Sigmoid colon (tissue), 7 donors: ENCODE measurements around the gene USO1. TPM values are rescaled to one million over a fixed set of nuclear protein-coding genes. Genes with fewer than 3 reads are reported as not detected.

Experiments
- DNase-seq: peaks from one replicate; pipeline ENCODE4 v3.0.0-alpha.2; 2019
- H3K27ac ChIP-seq, 4 donors: fragments of 200-600 bp; sonication (generic); one replicate each; pipeline ENCODE4 v1.5.1; 2016 to 2019; ENCODE audit warnings: mild to moderate bottlenecking in 1 of 4
- H3K27me3 ChIP-seq, 3 donors: fragments of 200-600 bp; sonication (generic); one replicate each; pipeline ENCODE4 v1.5.1; 2019; ENCODE audit warnings: mild to moderate bottlenecking in 1 of 3
- H3K36me3 ChIP-seq, 4 donors: fragments of 200-600 bp; sonication (generic); one replicate each; pipeline ENCODE4 v1.5.1; 2016 to 2019
- H3K4me1 ChIP-seq, 4 donors: fragments of 200-600 bp; sonication (generic); one replicate each; pipeline ENCODE4 v1.5.1; 2017 to 2019
- H3K4me3 ChIP-seq, 4 donors: fragments of 200-600 bp; sonication (generic); one replicate each; pipeline ENCODE4 v1.5.1; 2017 to 2019; ENCODE audit warnings: mild to moderate bottlenecking in 2 of 4, moderate library complexity in 1 of 4
- H3K9me3 ChIP-seq, 4 donors: fragments of 200-600 bp in 3 of 4; sonication (generic) in 3 of 4; one replicate each; pipeline versions ENCODE4 v1.5.1 to v1.6.1; 2013 to 2019
- EP300 ChIP-seq, 4 donors: sonication (generic); formaldehyde crosslinking; IDR thresholded peaks; one replicate each; pipeline ENCODE4 v1.6.1; 2017; ENCODE audit warnings: antibody characterized with exemption in 4 of 4
- POLR2A ChIP-seq, 2 donors: fragments of 450-650 bp; IDR thresholded peaks; one replicate each; pipeline ENCODE4 v1.6.1; 2016; ENCODE audit warnings: antibody characterized with exemption in 2 of 2, mild to moderate bottlenecking in 2 of 2, moderate library complexity in 2 of 2
- POLR2AphosphoS5 ChIP-seq, 4 donors: sonication (generic); formaldehyde crosslinking; IDR thresholded peaks; one replicate each; pipeline ENCODE4 v1.6.1; 2017; ENCODE audit warnings: antibody characterized with exemption in 4 of 4
- WGBS, 2 donors: extraction: QIAGEN DNeasy Blood & Tissue Kit; methylation state at CpG; one replicate each; pipeline ENCODE4 v1.1.7; 2013; 5-methylcytosine and 5-hydroxymethylcytosine counted together
- intact Hi-C: fragments of 100-400 bp; cut with DNase I; formaldehyde crosslinking; loops from one replicate; pipeline ENCODE4 v1.15.1; 2023
- polyA plus RNA-seq, 3 donors: library from polyadenylated mRNA; stranded (reverse); fragments of 200-250 nt; gene quantifications; one replicate each; pipeline ENCODE4 v1.2.3, GENCODE V29; 2013
- total RNA-seq, 4 donors: library from RNA; depleted of rRNA; stranded (reverse); fragments of >200 nt; gene quantifications; one replicate each; pipeline ENCODE4 v1.1.0, GENCODE V29; 2016
- TF ChIP-seq, protein P1 (sequence below), 4 experiments: fragments of 450-650 bp in 3 of 4; fragments of 200-600 bp in 1 of 4; IDR thresholded peaks; one replicate each; pipeline ENCODE4 v1.5.1; 2016 to 2019; ENCODE audit warnings: antibody characterized with exemption in 4 of 4, mild to moderate bottlenecking in 3 of 4, moderate library complexity in 2 of 4
- donor health status: healthy with polysubstance abuse.
- donor health status: Bipolar disorder and iron deficiency.
- donor health status: healthy.

USO1 gene
- total and polyA plus RNA-seq, 7 donors, result 21.0 to 99.4 (median 66.5) TPM

- Histone ChIP-seq H3K9me3 (no peaks in the 10 kb centered on the region), H3K27me3 (no peaks in the 10 kb centered on the region), H3K36me3 (no peaks in the 10 kb centered on the region), H3K4me1 (peaks cover 0 to 17% (median 11%) of the 10 kb centered on the region in 4 donors), H3K27ac (no peak overlapping the region), H3K4me3 (no peak overlapping the region)
- no peak for TF ChIP-seq EP300 (IDR thresholded peaks at IDR 0.05)
- WGBS, 2 donors, result 64 to 67% methylated on average over 9 of the region's 9 CpGs
- intact Hi-C loops, result no loop called here
- no peak for DNase-seq
These were observed 21.4 kb downstream of the USO1 start for GRCh38 chr4:75745721-75746199.

DNA sequence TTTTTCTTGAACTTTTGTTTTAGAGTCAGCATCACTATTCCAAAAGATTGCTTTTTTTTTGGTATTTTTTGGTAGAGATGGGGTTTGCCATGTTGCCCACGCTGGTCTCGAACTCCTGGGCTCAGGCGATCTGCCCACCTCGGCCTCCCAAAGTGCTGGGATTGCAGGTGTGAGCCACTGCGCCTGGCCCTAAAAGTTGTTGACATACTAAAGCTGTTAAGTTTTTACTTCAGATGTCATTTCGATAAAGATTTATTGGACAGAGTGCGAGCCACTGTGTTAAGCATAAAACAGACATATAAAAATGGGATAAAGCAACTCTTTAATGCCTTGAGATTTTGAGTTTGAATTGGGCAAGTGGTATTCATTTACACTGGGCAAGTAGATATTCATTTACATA, 28.3 kb downstream of the USO1 start:
- Histone ChIP-seq H3K4me3 (no peak overlapping the region), H3K27me3 (no peaks in the 10 kb centered on the region), H3K9me3 (no peaks in the 10 kb centered on the region), H3K27ac (no peak overlapping the region), H3K36me3 (peaks cover 10 to 40% (median 23%) of the 10 kb centered on the region in 4 donors), H3K4me1 (no peaks in the 10 kb centered on the region)
- TF ChIP-seq EP300 (IDR thresholded peaks at IDR 0.05) (no peak), POLR2A (IDR thresholded peaks at IDR 0.05) (no peak), POLR2AphosphoS5 (IDR thresholded peaks at IDR 0.05) (no peak)
- TF ChIP-seq, protein P1, sequence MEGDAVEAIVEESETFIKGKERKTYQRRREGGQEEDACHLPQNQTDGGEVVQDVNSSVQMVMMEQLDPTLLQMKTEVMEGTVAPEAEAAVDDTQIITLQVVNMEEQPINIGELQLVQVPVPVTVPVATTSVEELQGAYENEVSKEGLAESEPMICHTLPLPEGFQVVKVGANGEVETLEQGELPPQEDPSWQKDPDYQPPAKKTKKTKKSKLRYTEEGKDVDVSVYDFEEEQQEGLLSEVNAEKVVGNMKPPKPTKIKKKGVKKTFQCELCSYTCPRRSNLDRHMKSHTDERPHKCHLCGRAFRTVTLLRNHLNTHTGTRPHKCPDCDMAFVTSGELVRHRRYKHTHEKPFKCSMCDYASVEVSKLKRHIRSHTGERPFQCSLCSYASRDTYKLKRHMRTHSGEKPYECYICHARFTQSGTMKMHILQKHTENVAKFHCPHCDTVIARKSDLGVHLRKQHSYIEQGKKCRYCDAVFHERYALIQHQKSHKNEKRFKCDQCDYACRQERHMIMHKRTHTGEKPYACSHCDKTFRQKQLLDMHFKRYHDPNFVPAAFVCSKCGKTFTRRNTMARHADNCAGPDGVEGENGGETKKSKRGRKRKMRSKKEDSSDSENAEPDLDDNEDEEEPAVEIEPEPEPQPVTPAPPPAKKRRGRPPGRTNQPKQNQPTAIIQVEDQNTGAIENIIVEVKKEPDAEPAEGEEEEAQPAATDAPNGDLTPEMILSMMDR (IDR thresholded peaks at IDR 0.05), result no peak
- WGBS, 2 donors, result 84 to 93% methylated on average over 7 of the region's 7 CpGs
- no peak for DNase-seq
- intact Hi-C loops, result no loop called here

DNA sequence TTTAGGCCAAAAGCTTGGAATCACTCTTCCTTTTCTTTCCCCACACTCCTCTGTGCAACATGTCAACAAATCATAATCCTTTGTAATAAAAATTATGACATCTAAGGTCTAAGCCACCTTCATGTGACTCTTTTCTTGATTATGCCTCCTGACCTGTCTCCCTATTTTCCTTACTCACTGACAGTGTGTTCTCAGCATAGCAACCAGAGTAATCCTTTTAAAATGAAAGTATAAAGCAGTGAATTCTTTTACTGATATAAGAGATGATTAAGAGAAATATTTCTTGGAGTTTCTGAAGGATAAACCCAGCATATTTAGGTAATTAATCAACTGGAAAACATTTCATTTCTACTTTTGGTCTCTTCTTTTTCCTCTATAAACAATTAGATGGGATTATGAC, 44.7 kb downstream of the USO1 start:
- H3K27me3 ChIP-seq, result no peaks in the 10 kb centered on the region
- TF ChIP-seq EP300 (IDR thresholded peaks at IDR 0.05) (no peak), POLR2A (IDR thresholded peaks at IDR 0.05) (no peak), POLR2AphosphoS5 (IDR thresholded peaks at IDR 0.05) (no peak)
- TF ChIP-seq, protein P1 (IDR thresholded peaks at IDR 0.05), result no peak
- no peak overlapping the region for H3K27ac ChIP-seq
- H3K36me3 ChIP-seq, result peaks cover 0 to 50% (median 8%) of the 10 kb centered on the region in 4 donors
- intact Hi-C loops, result no loop called here
- no peak for DNase-seq
- no peaks in the 10 kb centered on the region for H3K4me1 ChIP-seq
- H3K9me3 ChIP-seq, result no peaks in the 10 kb centered on the region
- H3K4me3 ChIP-seq, result no peak overlapping the region

DNA sequence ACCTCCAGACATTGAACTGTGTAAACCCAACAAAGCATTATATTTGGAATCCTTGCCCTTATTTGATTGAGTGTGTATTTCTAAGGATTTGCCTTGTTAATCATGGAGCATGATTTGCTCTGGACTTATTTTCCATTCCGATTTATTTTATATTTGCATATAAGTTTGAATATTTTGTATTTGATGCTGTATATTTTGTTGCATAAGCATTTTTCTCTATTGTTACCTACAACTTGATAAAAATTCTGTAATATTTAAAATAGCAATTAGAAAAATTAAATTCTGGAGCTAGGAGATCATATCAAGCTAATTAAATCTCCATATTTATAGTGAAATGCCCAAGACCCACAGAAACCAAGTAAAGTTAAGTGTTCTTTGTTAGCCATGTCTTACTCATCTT, 47.2 kb downstream of the USO1 start:
- H3K9me3 ChIP-seq, result no peaks in the 10 kb centered on the region
- no peak overlapping the region for H3K27ac ChIP-seq
- intact Hi-C loops, result no loop called here
- H3K27me3 ChIP-seq, result no peaks in the 10 kb centered on the region
- no peaks in the 10 kb centered on the region for H3K4me1 ChIP-seq
- no peak for TF ChIP-seq POLR2A (IDR thresholded peaks at IDR 0.05)
- TF ChIP-seq EP300 (IDR thresholded peaks at IDR 0.05), result no peak
- peaks cover 0 to 75% (median 26%) of the 10 kb centered on the region in 4 donors for H3K36me3 ChIP-seq
- no peak for DNase-seq
- 0% methylated on average over 1 of the region's 1 CpG for WGBS, 2 donors
- H3K4me3 ChIP-seq, result no peak overlapping the region

DNA sequence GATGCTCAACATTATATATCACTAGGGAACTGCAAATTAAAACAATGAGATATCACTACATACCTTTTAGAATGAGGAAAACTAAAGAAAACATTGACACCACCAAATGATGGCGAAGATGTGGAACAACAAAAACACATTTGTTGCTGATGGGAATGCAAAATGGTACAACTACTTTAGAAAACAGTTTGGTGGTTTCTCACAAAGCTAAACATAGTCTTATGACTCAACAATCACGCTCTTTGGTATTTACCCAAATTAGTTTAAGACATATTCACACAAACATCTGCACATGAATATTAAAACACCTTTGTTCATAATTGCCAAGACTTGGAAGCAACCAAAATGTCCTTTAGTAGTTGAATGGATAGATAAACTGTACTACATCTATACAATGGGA, 53.2 kb downstream of the USO1 start:
- 92 to 94% methylated on average over 2 of the region's 2 CpGs for WGBS, 2 donors
- Histone ChIP-seq H3K4me3 (no peak overlapping the region), H3K4me1 (no peaks in the 10 kb centered on the region), H3K36me3 (peaks cover 4 to 95% (median 27%) of the 10 kb centered on the region in 4 donors), H3K27ac (no peak overlapping the region), H3K27me3 (no peaks in the 10 kb centered on the region), H3K9me3 (no peaks in the 10 kb centered on the region)
- no peak for DNase-seq
- intact Hi-C loops, result no loop called here
- TF ChIP-seq EP300 (IDR thresholded peaks at IDR 0.05), result no peak
- TF ChIP-seq, protein P1 (IDR thresholded peaks at IDR 0.05), result no peak
- no peak for TF ChIP-seq POLR2AphosphoS5 (IDR thresholded peaks at IDR 0.05)
- no peak for TF ChIP-seq POLR2A (IDR thresholded peaks at IDR 0.05)

DNA sequence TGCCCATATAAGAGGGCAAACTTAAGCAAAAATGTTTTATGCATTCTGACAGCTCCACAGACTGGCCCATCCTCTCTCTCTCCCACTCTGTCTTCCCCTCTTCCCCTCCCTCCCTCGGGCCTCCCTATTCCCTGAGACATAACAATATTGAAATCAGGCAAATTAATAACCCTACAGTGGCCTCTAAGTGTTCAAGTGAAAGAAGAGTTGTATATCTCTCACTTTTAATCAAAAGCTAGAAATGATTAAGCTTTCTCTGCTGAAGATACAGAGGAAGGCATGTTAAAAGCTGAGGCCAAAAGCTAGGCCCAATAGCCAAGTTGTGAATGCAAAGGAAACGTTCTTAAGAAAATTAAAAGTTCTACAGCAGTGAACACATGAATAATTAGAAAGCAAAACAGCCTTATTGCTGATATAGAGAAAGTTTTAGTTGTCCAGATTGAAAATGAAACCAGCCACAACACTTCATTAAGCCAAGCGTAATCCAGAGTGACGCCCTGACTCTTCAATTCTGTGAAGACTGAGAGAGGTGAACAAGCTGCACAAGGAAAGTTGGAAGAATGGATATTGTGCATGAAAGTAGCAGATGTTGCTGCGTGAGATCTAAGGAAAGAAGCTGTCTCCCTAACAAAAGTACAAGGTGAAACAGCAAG, 54.9 kb downstream of the USO1 start:
- no peak overlapping the region for H3K4me3 ChIP-seq
- intact Hi-C loops, result no loop called here
- H3K9me3 ChIP-seq, result no peaks in the 10 kb centered on the region
- H3K27ac ChIP-seq, result no peak overlapping the region
- TF ChIP-seq, protein P1 (IDR thresholded peaks at IDR 0.05), result no peak
- no peak for TF ChIP-seq POLR2A (IDR thresholded peaks at IDR 0.05)
- no peak for TF ChIP-seq POLR2AphosphoS5 (IDR thresholded peaks at IDR 0.05)
- TF ChIP-seq EP300 (IDR thresholded peaks at IDR 0.05), result no peak
- H3K36me3 ChIP-seq, result peaks cover 4 to 95% (median 35%) of the 10 kb centered on the region in 4 donors
- no peaks in the 10 kb centered on the region for H3K4me1 ChIP-seq
- no peak for DNase-seq
- no peaks in the 10 kb centered on the region for H3K27me3 ChIP-seq
- WGBS, 2 donors, result 85 to 89% methylated on average over 5 of the region's 5 CpGs
